Left forelimb (tissue), 1 donor: ENCODE data around the gene NR2F6.
"Not testable (repeated sequence)": the region's sequence is repeated elsewhere in the genome, so short reads cannot be mapped to it uniquely, and the experiment has no call there.

ENCODE experiments used
- DNase-seq: peaks from one replicate; pipeline ENCODE4 v3.0.0-alpha.2; 2018; ENCODE audit warnings: low spot score

The NR2F6 gene

GRCh38 chr19:17245535-17245984, at the start of gene NR2F6:
Gene NR2F6, minus strand, starts transcription at chr19:17245919. Its CDS starts 699 bp downstream, at chr19:17245220.
- DNase-seq: no peak

GRCh38 chr19:17294051-17294891, 48.6 kb upstream of the NR2F6 start:
- DNase-seq: no peak

- no peak for DNase-seq
Measured at GRCh38 chr19:17293605-17294004, 47.9 kb upstream of the NR2F6 start.

- peak; percentile 82 for DNase-seq
Measured at GRCh38 chr19:17292301-17293074, 46.8 kb upstream of the NR2F6 start.

- no peak for DNase-seq
Measured at GRCh38 chr19:17289489-17289888, 43.8 kb upstream of the NR2F6 start.

- no peak for DNase-seq
Measured at GRCh38 chr19:17286752-17287151, 41.0 kb upstream of the NR2F6 start.

- no peak for DNase-seq
Measured at GRCh38 chr19:17286263-17286662, 40.5 kb upstream of the NR2F6 start.

- DNase-seq: no peak
Measured at GRCh38 chr19:17285415-17286135, 39.9 kb upstream of the NR2F6 start.

GRCh38 chr19:17283504-17283996, 37.8 kb upstream of the NR2F6 start:
- DNase-seq: no peak

GRCh38 chr19:17282488-17283125, 36.9 kb upstream of the NR2F6 start:
- DNase-seq: peak; percentile 88

- no peak for DNase-seq
Measured at GRCh38 chr19:17281391-17282304, 35.9 kb upstream of the NR2F6 start, which contains the start of gene ANKLE1. Gene ANKLE1, plus strand, starts transcription at chr19:17281901. Its CDS starts 20 bp downstream, at chr19:17281921.

GRCh38 chr19:17279436-17279835, 33.7 kb upstream of the NR2F6 start:
- DNase-seq: no peak

GRCh38 chr19:17275441-17276175, 29.9 kb upstream of the NR2F6 start:
- DNase-seq: no peak

GRCh38 chr19:17274892-17275291, 29.2 kb upstream of the NR2F6 start:
- not testable (repeated sequence) for DNase-seq

GRCh38 chr19:17268754-17269153, 23.0 kb upstream of the NR2F6 start:
- no peak for DNase-seq

GRCh38 chr19:17266975-17267788, 21.5 kb upstream of the NR2F6 start, which contains the start of gene BABAM1:
Gene BABAM1, plus strand, starts transcription at chr19:17267443. Its CDS starts 1,364 bp downstream, at chr19:17268807.
- DNase-seq: peak; percentile 96

- DNase-seq: no peak
Measured at GRCh38 chr19:17266589-17266974, 20.9 kb upstream of the NR2F6 start.

GRCh38 chr19:17266026-17266425, 20.3 kb upstream of the NR2F6 start:
- no peak for DNase-seq

- no peak for DNase-seq
Measured at GRCh38 chr19:17264641-17264979, 18.9 kb upstream of the NR2F6 start, which contains the start of gene USHBP1. Gene USHBP1, minus strand, starts transcription at chr19:17264745. Its CDS starts 446 bp downstream, at chr19:17264299.
